ENCODE results near the gene DISC1.

- no peak for TF ChIP-seq POLR2A (IDR thresholded peaks at IDR 0.05; ENCODE audit: low read depth, low read length)
- no peak for TF ChIP-seq POLR2AphosphoS5 (IDR thresholded peaks at IDR 0.05; ENCODE audit: low read depth, low read length)
Measured at GRCh38 chr1:231584921-231585320, 41.7 kb upstream of the DISC1 start.

Measured in GM12892 (cell line).